Urinary bladder (tissue), 4 donors: Measurements from ENCODE around the gene NAT8L. TPM values are rescaled to one million over a fixed set of nuclear protein-coding genes. Genes with fewer than 3 reads are reported as not detected.

ENCODE experiments used
- DNase-seq: peaks from one replicate; pipeline ENCODE4 v3.0.0-alpha.2; 2015; ENCODE audit errors: extremely low spot score
- H3K27ac ChIP-seq: one replicate; pipeline ENCODE4 v1.5.1; 2013; ENCODE audit warnings: low read depth, mild to moderate bottlenecking, moderate library complexity
- H3K36me3 ChIP-seq: one replicate; pipeline ENCODE4 v1.6.1; 2013; ENCODE audit warnings: mild to moderate bottlenecking, moderate library complexity; ENCODE audit not compliant: insufficient read depth
- H3K4me1 ChIP-seq: one replicate; pipeline ENCODE4 v1.6.1; 2013; ENCODE audit warnings: mild to moderate bottlenecking, moderate library complexity; ENCODE audit not compliant: insufficient read depth
- H3K4me3 ChIP-seq: one replicate; pipeline ENCODE4 v1.5.1; 2013; ENCODE audit warnings: low read depth, low read length
- WGBS: extraction: QIAGEN DNeasy Blood & Tissue Kit; methylation state at CpG from one replicate; pipeline ENCODE4 v1.1.7; 2013; 5-methylcytosine and 5-hydroxymethylcytosine counted together
- polyA plus RNA-seq: library from polyadenylated mRNA; stranded (reverse); fragments of 200-250 nt; gene quantifications from one replicate; pipeline ENCODE4 v1.2.3, GENCODE V29; 2013
- total RNA-seq: library from RNA; depleted of rRNA; stranded (reverse); fragments of >200 nt; gene quantifications from one replicate; pipeline ENCODE4 v1.2.3, GENCODE V29; 2014
- donor health status: healthy with polysubstance abuse.
- donor health status: healthy.

NAT8L gene
- total and polyA plus RNA-seq, 2 donors: 0.16 to 0.82 TPM

DNA sequence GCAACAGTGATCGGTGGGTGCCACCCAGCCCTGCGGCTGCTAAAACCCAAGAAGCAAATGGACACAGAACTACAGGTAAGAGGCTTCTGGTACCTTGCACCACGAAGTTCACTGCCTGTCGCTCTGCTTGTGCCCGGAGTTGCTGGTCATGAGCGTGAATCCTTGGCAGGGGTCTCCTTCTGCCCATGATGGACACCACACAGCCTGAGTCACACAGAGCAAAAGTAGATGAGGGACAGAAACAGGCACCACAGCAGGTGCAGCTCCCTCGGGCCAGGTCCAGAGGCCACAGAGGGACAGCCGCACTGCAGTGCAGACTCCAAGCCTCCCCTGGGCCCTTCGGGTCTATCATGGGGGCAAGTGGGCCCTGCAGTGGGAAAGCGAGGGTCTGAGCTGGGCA is 22.4 kb downstream of the NAT8L start:
- no peak for DNase-seq
- Histone ChIP-seq H3K27ac (no peak overlapping the region), H3K4me3 (no peak overlapping the region), H3K4me1 (no peaks in the 10 kb centered on the region), H3K36me3 (no peaks in the 10 kb centered on the region)
- 93% methylated on average over 10 of the region's 10 CpGs for WGBS

DNA sequence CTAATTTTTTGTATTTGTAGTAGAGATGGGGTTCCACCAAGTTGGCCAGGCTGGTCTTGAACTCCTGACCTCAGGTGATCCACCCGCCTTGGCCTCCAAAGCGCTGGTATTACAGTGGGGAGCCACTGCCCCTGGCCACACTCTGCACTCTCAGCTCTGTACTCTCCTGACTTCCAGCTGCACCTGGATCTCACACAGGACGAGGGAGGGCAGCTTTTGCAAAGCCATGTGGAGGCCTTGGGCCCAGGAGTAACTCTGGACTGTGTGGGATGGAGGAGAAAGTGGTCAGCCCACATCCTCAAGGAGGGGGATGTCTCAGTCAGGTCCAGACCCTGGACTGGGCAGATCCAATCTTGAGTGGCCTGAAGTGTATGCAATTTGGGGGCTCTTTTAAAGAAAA is 23.0 kb downstream of the NAT8L start:
- 87% methylated on average over 3 of the region's 3 CpGs for WGBS
- Histone ChIP-seq H3K36me3 (no peaks in the 10 kb centered on the region), H3K27ac (no peak overlapping the region), H3K4me3 (no peak overlapping the region), H3K4me1 (no peaks in the 10 kb centered on the region)
- DNase-seq: no peak

DNA sequence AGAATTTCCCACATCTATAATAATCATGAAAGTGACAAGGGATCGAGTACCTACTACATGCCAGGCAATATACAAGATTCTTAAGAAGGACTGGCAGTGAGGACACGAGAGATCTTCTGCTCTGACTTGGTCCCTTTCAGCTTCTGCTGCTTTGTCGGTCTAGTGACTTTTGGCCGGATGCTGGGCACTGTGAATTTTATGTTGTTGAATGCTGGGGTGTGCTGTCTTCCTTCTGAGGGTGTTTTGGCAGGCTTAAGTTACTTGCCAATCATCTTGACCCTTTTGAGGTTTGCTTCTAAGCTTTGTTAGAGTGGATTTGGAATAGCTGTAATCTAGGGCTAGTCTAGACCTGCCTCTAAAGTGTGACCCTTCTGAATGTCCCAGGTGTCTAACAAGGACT is 23.5 kb downstream of the NAT8L start:
- Histone ChIP-seq H3K4me1 (no peaks in the 10 kb centered on the region), H3K4me3 (no peak overlapping the region), H3K36me3 (no peaks in the 10 kb centered on the region), H3K27ac (no peak overlapping the region)
- WGBS: 84% methylated on average over 4 of the region's 4 CpGs
- DNase-seq: no peak

DNA sequence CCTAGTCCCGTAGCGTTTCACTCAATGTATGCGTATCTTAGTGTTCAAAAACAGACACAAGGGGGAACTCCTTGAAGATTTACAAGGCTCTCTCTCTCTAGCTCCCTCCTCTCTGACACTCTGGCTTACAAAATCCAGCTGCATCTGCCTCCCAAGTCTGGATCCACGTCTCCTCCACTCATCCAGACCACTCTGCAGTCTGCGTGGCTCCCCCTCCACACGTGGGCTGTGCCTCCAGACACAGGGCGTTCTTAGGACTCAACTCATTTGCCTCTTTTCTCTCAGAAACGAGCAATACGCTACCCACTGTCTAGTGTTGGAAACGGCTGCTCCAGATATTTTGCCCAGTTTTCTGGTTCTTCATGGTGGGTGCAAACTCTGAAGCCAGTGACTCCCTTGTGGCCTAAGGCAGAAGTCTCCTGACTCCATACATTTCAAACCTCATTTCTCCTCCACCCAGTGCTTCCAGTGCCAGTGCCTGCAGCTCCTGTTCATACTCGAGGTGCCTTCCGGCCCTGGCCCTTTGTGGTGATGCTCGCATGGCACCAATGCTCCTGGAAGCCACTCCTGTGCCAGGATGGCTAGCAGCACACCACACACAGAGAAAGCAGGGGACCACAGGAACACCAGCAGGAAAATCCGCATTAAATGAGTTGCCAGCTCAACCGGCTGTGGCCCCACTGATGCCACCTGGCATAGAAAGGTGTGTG is 24.1 kb downstream of the NAT8L start:
- H3K4me3 ChIP-seq: no peak overlapping the region
- 69% methylated on average over 15 of the region's 15 CpGs for WGBS
- DNase-seq: peak; percentile 4

DNA sequence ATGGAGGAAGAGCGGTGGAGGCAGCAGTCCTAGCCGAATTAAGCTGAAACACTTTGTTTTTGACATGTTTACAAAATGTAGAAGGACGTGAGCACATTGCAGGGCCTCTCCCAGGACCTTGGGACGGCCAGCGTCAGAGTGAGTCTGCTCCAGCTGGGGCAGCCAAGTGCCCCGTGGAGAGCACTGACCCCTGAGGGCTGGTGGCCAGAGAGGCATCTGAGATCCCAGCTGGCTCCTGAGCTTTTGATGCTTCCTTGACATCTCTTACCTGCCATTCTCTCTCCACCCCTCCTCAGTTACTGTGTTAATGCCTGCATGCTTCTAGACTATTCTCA is 24.7 kb downstream of the NAT8L start:
- Histone ChIP-seq H3K4me1 (no peaks in the 10 kb centered on the region), H3K36me3 (no peaks in the 10 kb centered on the region), H3K4me3 (no peak overlapping the region), H3K27ac (no peak overlapping the region)
- WGBS: 79% methylated on average over 6 of the region's 6 CpGs
- no peak for DNase-seq

More for the DNA sequence above, 24.1 kb downstream of the NAT8L start:
- Histone ChIP-seq H3K27ac (no peak overlapping the region), H3K4me1 (no peaks in the 10 kb centered on the region), H3K36me3 (no peaks in the 10 kb centered on the region)

- no peak for DNase-seq
- no peak overlapping the region for H3K4me3 ChIP-seq
- H3K27ac ChIP-seq: no peak overlapping the region
- 88% methylated on average over 13 of the region's 13 CpGs for WGBS
- no peaks in the 10 kb centered on the region for H3K4me1 ChIP-seq
- no peaks in the 10 kb centered on the region for H3K36me3 ChIP-seq
Measured at GRCh38 chr4:2084316-2084715, 25.2 kb downstream of the NAT8L start.

GRCh38 chr4:2085496-2085901 is 26.4 kb downstream of the NAT8L start:
- 94% methylated on average over 8 of the region's 8 CpGs for WGBS
- no peak for DNase-seq
- H3K4me1 ChIP-seq: no peaks in the 10 kb centered on the region
- no peaks in the 10 kb centered on the region for H3K36me3 ChIP-seq
- H3K27ac ChIP-seq: no peak overlapping the region
- no peak overlapping the region for H3K4me3 ChIP-seq

GRCh38 chr4:2087170-2087569 is 28.0 kb downstream of the NAT8L start:
- H3K27ac ChIP-seq: no peak overlapping the region
- no peaks in the 10 kb centered on the region for H3K36me3 ChIP-seq
- no peak overlapping the region for H3K4me3 ChIP-seq
- DNase-seq: no peak
- H3K4me1 ChIP-seq: no peaks in the 10 kb centered on the region

- Histone ChIP-seq H3K36me3 (no peaks in the 10 kb centered on the region), H3K4me1 (no peaks in the 10 kb centered on the region), H3K27ac (no peak overlapping the region), H3K4me3 (no peak overlapping the region)
- 58% methylated on average over 1 of the region's 1 CpG for WGBS
- no peak for DNase-seq
Measured at GRCh38 chr4:2089222-2089621, 30.1 kb downstream of the NAT8L start.

- H3K36me3 ChIP-seq: no peaks in the 10 kb centered on the region
- 86% methylated on average over 1 of the region's 1 CpG for WGBS
- H3K27ac ChIP-seq: no peak overlapping the region
- H3K4me3 ChIP-seq: no peak overlapping the region
- H3K4me1 ChIP-seq: no peaks in the 10 kb centered on the region
- DNase-seq: no peak
Measured at GRCh38 chr4:2090642-2091041, 31.5 kb downstream of the NAT8L start.

GRCh38 chr4:2091990-2092668 is 33.0 kb downstream of the NAT8L start:
- H3K27ac ChIP-seq: no peak overlapping the region
- H3K4me1 ChIP-seq: no peaks in the 10 kb centered on the region
- WGBS: 89% methylated on average over 15 of the region's 15 CpGs
- H3K4me3 ChIP-seq: no peak overlapping the region
- DNase-seq: no peak
- H3K36me3 ChIP-seq: no peaks in the 10 kb centered on the region

DNA sequence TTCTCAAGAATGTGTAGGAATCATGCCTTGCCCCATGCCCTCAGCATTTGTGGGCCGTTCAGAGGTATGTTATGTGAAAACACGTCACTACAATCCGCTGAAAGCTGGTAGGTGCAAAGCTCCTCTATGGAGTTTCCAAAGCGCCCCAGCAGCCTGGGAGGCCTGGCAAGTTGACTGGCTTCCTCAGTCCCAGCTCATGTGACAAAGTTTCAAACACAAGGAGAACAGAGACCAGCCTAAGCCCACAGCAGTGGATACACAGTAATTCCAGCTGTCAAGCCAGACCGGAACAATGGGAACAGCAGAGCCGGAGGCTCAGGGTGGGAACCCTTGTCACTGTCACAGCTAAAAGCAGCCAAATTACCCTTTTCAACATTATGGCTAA is 33.5 kb downstream of the NAT8L start:
- no peaks in the 10 kb centered on the region for H3K4me1 ChIP-seq
- H3K36me3 ChIP-seq: no peaks in the 10 kb centered on the region
- H3K27ac ChIP-seq: no peak overlapping the region
- WGBS: 88% methylated on average over 6 of the region's 6 CpGs
- no peak for DNase-seq
- H3K4me3 ChIP-seq: no peak overlapping the region

- no peak for DNase-seq
- Histone ChIP-seq H3K36me3 (no peaks in the 10 kb centered on the region), H3K4me1 (no peaks in the 10 kb centered on the region), H3K4me3 (no peak overlapping the region), H3K27ac (no peak overlapping the region)
- 88% methylated on average over 6 of the region's 6 CpGs for WGBS
Measured at GRCh38 chr4:2093265-2093664, 34.1 kb downstream of the NAT8L start.

DNA sequence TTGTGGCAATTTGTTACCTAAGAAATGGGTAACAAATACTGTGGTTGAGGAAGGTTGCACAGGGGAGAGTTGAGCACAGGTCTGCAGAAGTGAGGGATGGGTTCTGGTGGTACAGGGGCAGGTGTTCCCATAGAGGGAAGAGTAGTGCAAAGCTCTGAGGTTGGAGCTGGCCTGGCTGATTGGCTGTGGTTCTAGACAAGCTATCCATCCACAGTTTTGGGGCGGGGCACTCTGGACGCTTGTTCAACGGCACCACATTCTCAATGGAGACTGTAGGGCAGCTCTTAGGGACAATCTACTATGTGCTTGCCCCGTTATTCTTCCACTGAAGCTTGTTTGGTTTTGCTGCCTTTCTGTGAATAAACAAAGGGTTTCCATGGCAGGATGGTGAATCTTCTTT is 35.4 kb downstream of the NAT8L start:
- no peak overlapping the region for H3K27ac ChIP-seq
- DNase-seq: no peak
- H3K4me3 ChIP-seq: no peak overlapping the region
- H3K36me3 ChIP-seq: no peaks in the 10 kb centered on the region
- 88% methylated on average over 4 of the region's 4 CpGs for WGBS
- H3K4me1 ChIP-seq: no peaks in the 10 kb centered on the region
